HG02884 (cell line): ENCODE results near the gene BPTF.
"Not testable (repeated sequence)": the region's sequence is repeated elsewhere in the genome, so short reads cannot be mapped to it uniquely, and the experiment has no call there.

ENCODE experiments used
- ATAC-seq: cut with Tn5 transposase; IDR thresholded peaks from one replicate; pipeline ENCODE4 v1.9.1; 2021; ENCODE audit warnings: mild to moderate bottlenecking, moderate library complexity; ENCODE audit not compliant: unreplicated experiment

The BPTF gene

DNA sequence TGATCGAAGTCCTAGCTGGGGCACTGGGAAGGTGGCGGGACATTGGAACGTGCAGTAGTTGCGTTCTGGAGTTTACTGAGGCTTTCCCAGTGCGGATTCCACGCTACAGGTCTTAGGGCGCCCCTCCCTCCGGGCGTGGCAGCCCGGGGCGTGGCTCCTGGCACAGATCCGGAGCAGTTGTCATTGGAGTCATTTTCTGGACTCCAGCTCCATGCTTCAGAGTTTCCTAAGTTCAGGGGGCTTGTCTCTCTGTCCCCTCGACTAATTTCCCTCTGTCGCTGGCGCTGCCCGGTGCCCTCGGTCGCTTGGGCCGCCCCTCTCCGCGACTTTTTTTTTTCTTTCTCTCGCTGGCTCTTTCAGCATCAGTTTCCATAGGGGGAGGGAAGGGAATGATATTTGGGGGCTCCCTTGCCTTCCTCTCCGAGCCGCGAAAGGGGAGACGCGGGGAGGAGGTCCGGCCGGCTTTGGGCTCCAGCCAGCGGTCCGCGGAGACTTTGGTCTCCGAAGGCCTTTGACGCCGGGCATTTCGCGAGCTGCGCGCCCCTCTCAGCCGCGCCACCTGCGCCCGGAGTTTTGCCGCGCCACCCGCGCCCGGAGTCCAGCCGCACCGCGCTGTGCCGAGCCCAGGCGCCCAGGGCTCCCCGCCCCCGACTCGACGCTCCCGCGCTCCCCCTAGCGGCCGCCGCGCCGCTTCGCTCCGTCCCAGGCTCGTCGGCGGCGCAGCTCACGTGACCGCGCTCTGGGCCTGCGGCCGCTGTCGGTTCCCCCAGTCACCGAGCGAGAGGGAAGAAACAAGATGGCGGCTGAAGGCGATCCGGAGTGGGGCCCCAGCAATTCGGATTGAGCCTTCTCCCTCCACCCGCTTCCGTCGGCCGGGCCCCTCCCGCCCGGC lies at the start of gene BPTF:
TSS of gene BPTF (plus strand) at position 769 of the 892 bp plus-strand sequence. CDS start 222 bp downstream, outside the sequence.
- peak; percentile 78 for ATAC-seq

DNA sequence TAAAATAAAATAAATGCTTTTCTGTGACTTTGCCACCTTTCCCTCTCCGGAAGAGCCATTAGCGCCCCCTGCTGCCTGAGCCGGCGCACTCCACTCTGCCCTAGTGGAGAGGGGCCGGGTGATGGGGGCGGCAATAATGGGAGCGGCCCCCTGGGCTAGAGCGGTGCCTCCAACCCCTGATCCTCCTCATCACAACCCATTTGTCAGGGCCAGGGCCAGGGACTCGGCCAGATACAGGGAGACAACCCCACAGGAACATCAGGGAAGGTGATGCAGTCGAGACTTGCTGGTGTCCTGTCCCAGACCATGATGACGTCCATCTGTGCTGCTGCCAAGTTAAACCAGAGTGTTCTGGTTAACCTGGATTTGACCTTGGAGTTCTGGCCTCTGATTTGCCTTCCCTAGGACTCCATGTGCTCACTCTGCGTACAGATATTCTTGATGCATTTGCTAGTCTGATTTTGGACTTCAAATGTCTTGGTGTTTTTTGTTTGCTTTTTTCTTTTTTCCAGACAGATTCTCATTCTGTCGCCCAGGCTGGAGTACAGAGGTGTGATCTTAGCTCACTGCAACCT lies 46.1 kb upstream of the BPTF start:
- no peak for ATAC-seq

DNA sequence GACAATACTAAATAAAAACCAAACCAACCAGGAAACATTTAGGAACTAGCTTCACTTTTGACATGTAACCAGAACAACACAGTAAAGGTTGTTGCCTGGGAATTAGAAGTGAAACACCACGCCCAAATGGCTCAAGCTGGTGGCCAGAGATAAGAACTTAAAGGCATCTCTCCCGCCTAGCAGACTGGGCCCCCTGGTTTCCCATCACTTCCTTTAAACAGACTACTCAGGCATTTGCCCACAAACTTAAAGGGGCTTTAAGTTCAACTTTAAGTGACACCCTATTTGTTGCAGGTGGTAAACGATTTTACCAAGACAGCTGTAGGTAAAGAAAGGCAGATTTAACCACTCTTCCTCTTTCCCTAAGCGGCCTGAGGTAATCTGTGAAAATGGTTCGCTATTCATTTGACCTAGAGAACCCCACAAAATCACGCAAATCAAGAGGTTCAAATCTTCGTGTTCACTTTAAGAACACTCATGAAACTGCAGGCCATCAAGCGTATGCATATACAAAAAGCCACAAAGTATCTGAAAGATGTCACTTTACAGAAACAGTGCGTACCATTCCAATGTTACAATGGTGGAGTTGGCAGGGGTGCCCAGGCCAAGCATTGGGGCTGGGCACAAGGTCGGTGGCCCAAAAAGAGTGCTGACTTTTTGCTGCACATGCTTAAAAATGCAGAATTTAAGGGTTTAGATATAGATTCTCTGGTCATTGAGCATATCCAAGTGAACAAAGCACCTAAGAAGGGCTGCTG lies 40.8 kb upstream of the BPTF start:
- no peak for ATAC-seq

DNA sequence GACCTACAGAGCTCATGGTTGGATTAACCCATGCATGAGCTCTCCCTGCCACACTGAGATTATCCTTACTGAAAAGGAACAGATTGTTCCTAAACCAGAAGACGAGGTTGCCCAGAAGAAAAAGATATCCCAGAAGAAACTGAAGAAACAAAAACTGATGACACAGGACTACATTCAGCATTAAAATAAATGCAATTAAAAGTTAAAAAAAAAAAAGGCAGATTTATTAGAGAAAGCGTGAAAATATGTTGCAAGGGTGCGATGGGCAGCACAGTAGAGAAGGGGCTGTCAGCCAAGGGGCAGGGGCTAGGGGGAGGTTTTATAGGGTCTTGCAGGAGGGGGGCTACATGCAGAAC lies 40.2 kb upstream of the BPTF start:
- ATAC-seq, result no peak

DNA sequence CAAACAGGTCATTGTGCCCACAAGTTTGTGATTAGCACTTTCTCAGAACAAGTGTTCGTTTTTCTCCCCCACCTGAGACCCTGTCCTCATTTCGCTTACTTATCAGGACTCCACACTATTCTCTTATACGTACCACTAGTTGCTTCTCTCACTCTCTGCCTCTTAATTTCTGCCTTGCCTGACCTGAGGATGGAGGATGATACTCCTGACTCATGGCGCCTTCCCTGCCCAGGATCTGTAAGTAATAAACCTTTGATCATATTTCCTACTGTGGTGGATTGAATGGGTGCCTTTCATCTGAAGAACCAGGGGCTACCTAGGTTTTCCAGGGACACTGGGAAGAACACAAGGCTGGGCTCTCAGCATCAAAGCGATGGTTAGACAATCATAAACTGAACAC lies 39.8 kb upstream of the BPTF start:
- no peak for ATAC-seq

GRCh38 chr17:67800495-67800928 lies 24.8 kb upstream of the BPTF start:
- ATAC-seq, result no peak

DNA sequence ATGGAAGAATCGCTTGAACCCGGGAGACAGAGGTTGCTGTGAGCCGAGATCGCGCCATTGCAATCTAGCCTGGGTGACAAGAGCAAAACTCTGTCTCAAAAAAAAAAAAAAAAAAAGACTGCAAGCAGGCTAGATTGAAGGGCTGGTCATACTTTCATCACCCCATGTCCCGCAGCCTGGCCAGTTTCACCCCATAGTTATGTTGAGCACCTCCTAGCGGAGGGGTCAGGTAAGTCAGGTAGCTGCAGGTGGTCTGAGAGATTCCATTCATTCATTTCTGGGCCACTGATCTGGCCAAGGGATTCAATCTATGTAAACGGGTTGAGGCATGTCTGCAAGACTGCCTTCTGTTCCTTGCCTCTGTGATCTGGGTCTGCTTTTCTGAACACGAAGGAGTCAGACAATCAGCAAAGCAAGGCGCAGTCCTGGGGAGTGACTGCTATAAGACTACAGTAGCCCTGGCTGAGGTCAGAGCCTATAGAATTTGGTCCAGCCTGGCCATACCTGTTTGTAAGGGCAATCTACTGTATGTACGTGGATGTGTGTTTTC lies 23.6 kb upstream of the BPTF start:
- ATAC-seq, result no peak

GRCh38 chr17:67810464-67810863 lies 14.8 kb upstream of the BPTF start:
- ATAC-seq, result no peak

- ATAC-seq, result not testable (repeated sequence)
Measured at GRCh38 chr17:67812380-67812779, 12.9 kb upstream of the BPTF start.

DNA sequence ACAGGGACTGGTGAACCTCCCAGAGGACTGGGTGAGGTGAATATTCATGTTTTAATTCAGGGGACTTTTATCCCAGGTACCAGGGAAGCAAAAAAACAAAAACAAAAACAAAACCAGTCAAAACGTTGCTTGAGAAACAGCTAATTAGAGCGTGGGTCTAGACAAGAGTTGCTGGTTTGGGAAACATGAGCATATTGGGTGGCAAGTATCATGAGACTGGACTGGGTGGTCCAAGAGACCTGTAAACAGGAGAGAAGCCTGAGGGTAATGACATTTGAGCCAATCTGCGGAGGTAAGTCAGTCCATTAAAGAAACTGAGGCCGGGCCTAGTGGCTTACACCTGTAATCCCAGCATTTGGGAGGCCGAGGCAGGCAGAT lies 11.5 kb upstream of the BPTF start:
- no peak for ATAC-seq

DNA sequence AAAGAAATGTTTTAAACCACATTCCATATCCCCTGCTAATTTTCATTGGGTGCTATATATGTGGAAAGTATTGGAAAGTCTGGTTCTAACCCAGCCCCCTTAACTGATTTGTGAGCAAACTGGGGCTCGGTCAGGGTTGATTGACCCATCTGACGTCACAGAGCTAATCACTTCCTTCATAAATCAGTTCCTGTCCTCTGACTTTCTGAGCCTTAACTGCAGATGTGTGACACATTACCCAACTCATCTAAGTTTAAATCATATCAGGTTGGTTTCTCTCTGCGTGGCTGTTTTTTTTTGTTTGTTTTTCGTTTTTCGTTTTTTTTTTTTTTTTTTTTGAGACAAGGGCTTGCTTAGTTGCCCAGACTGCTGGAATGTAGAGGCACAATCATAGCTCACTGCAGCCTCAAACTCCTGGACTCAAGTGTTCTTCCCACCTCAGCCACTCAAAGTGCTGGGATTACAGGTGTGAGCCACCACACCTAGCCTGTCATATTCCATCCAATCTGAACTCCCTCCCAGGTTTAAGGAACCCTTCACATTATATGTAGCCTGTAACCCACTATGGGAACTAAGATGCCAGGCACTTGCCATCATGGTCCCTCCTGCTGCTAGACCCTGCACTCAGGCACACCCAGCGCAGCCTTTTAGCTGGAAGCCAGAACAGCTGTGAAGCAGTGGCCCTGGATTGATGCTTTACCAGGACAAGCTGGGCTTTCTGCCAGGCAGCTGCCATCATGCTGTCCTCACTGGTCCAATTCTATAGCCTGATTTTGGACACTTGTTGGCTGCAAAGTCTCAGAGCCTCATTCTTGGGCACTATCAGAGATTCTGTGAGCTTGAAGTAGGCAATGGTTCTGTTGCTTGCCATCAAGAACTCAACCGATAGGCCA lies 6.9 kb upstream of the BPTF start:
- peak; percentile 55 for ATAC-seq

- ATAC-seq, result no peak
Measured at GRCh38 chr17:67819722-67820121, 5.6 kb upstream of the BPTF start.

DNA sequence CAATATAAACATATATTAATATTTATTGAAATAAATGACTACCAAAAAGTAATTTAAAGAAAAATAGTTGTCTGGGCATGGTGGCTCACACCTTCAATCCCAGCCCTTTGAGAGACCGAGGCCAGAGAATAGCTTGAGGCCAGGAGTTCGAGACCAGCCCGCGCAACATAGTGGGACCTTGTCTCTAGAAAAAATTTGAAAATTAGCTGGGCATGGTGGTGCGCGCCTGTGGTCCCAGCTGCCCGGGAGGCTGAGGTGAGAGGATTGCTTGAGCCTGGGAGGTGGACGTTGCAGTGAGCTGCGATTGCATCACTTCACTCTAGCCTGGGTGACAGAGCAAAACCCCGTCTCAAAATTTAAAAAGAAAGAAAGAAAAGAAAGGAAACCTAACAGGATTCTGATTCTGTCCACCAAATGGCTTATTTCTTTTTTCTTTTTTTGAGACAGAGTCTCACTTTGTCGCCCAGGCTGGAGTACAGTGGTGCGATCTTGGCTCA lies 3.4 kb upstream of the BPTF start:
- ATAC-seq, result no peak

GRCh38 chr17:67825627-67826601 lies 611 bp downstream of the BPTF start:
- ATAC-seq, result peak; percentile 31

DNA sequence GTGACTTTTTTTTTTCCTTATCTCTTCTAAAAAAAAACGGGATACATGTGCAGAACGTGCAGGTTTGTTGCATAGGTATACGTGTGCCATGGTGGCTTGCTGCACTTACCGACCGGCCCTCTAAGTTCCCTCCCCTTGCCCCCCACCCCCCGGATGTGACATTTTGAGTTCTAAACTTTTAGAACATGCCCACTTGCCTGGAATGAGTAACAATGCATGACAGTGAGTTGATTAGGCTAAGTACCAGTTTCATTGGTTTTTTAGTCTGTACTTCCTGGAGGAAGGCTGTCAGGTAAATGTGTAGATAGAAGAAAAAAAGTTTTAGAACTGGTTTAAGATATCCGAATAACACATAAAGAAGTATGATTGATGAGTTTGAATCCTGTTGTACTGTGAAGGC lies 4.0 kb downstream of the BPTF start:
- ATAC-seq, result no peak

- ATAC-seq, result no peak
Measured at GRCh38 chr17:67830440-67830839, 5.1 kb downstream of the BPTF start.

DNA sequence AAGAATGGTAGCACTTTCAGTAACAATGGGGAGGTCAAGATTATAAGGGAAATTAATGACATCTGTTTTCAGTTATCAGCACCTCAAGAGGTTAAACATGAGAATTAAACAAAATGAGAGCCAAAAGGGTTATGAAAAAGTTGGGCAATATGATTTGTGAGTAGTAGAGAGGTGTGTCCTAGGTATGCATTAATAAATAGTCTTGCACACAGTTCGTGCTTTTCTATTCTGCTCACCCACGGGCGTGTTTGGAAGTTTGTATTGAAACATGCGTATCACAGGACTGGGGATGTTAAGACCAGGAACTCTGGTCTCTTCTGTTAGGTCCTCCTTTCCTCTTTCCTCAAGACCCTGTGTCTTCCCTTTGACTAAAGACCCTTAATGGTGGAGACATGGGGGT lies 6.0 kb downstream of the BPTF start:
- no peak for ATAC-seq

DNA sequence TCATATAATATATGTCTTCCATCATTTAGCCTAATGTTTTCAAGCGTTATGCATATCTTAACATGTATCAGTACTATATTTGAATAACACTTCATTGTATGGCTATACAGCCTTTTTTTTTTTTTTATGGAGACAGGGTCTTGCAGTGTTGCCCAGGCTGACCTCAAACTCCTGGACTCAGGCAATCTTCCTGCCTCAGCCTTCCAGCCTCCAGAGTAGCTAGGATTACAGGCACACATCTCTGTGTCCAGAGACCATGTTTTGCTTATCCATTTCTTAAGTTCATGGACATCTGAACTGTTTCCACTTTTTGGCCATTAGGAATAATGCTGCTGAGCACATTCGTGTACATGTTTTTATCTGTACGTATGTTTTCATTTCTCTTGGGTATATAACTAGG lies 7.8 kb downstream of the BPTF start:
- ATAC-seq, result no peak

- ATAC-seq, result no peak
Measured at GRCh38 chr17:67833946-67834631, 8.8 kb downstream of the BPTF start.
